Stimulated activated CD8-positive, alpha-beta memory T cell treated with anti-CD3 and anti-CD28 coated beads, Interleukin-4, amount 100 ng/mL, for 1 hour (primary cell): ENCODE results near the gene STAT6.
A peak's percentile ranks its signal among the peaks of the same experiment; 100 is the strongest.
"Not testable (repeated sequence)": the region's sequence is repeated elsewhere in the genome, so short reads cannot be mapped to it uniquely, and the experiment has no call there.

Source experiments
- DNase-seq, 2 donors: peaks; one replicate each; pipeline ENCODE4 v3.0.0-alpha.2; 2020; ENCODE audit warnings: low read depth in 2 of 2, low spot score in 1 of 2

Gene STAT6

DNA sequence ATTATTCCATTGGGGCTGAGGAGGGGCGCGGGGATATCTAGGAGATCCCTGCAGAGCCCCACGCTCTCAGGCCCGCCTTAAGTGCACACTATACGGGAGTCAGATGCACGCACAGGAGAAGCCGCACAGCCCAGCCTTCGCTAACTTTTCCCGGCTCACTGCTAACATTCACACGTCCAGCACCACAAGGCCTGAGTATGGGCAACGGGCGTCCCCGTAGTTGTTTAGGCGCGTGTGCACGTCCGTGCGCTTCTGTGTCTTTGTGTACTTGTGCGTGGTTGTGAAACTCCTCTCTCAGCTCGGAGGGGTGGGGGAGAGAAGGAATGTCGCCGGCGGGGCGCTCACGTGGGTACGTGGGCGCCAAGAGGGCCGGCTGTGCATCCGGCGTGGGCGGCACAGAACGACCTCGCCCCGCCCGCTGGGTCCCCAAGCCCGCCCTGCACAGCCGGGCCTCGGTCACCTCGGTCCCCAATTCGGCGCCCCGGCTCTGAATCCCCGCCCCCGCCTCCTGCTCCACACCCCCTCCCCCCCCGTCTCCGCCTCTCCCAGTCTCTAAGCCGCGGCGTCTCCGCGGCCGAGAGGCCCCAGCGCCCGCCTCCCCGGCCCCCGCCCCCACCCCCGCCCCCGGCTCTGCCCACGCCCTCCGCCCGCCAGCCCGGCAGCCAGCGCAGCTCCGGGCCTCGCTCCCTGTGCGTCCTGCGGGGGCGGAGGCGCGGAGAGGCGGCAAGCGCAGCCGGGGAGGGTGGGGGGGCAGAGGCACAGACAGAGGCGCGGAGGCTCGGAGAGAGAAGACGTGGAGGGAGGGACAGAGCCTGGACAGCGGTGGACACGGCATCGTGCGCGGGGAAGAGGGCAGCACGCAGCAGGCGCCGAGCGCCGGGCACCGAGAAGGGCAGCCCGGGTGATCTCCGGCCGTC lies 22.6 kb downstream of the STAT6 start, which contains the start of gene NAB2:
Gene NAB2, plus strand, starts transcription at position 761 of the 917 bp plus-strand sequence. CDS start 158 bp downstream, outside the sequence.
- peak; percentile 86 to 91 for DNase-seq

DNA sequence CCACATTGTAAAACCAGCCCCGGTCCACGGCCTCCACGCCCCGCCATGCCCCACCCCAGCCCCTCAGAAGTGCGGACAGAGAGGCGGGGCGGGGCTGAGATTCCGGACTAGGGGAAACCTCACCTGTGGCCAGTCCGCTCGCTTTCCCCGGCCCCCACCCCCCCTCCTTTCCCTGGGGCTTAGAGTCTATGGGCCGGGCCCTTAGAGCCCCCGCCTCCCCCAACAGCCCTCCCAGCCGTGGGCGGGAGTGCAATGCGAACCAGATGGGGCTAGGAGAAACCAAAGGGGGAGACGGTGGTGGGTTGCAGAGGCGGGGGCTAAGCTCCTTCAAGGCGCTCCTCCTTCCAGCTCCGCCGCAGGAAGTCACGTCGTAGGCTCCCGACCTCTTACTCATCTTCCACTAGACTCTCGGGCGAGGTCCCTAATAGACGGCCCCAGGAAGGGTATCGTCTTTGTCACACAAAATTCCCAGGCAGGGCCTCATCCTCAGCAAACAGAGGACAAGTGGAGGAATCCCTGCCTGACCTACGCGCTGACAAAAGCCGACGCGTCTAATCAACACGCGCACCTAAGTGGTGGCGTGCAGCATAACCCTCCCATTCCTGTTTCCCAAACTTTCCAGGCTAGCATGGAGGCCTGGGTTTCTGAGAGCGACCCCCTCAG lies 23.3 kb downstream of the STAT6 start:
- DNase-seq: peak in 1 of 2 donors; percentile 64

DNA sequence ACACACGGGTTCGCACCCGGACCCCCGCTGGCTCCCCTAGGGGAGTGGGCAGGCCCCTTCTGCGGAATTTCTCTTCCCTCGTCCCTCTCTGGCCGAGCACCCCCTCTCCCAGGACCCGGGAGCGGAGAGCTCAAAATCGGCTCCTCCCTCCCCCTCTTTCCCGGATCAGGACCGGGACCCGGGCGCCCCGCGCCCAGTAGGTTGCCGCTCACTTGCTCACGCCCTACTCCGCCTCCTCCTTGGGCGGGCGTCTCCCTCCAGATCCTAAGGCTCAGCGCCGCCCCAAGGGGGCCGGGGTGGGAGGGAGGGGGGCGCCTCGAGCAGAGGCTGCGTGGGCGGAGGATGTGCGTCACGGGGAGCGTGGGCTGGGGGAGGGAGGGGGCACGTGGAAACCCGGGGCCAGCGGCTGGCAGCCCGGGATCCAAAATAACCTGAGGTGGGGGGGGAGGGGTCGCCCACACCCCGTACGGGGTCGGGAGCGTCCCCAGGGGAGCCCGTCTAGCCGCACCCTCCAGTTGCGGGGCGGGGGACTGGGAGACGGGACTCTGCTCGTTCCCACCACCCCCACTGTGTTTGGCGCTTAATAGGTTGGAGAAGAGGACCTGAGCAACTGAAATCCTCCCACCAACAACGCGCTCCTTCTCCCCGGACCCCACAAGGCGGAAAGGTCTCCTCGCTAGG lies 24.0 kb downstream of the STAT6 start:
- DNase-seq: peak; percentile 90 to 91

DNA sequence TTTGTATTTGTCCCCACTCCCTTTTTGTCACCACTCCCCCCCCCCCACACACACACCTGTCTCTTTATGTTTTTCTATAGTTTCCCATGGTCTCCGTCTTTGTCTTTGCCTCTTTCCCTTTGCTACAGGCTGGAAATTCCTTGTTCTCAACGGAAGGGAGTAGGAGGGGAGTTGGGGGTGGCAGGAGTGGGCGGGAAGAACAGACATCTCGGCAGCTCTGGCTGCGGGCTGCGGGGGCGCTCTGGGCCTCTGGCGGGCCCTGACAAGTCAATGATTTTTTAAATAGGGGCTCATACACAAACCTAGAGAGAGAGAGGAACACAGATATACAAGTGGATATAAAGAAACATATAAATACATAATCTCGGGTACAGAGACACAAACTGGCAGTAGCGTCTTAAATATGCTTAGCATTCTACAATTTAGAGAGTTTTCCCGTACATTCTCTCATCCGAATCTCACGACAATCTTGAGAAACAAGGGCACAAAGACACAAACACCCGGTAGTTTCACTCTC lies 24.6 kb downstream of the STAT6 start:
- DNase-seq: no peak

DNA sequence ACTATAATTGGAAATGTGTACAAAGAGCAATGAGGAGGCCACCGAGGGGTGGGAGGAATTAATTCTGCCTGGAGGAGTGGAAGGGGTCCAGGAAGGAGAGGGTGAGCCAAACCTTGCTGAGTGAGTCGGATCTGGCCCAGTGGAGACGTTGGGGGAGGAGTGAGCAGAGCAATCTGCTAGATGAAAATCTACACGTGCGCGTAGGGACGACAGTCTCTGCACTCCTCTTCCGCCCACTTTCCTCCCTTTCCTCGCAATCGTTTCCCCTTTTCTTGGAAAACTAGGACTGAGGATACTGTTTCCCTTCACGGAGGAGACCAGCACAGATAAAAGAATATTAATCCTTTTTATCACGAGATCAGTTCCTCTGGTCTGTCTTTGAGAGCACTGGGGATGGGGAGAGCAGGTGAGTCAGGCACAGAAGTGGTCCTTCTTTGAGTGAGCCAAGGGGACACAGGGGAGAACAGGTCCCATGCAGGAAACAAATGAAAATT lies 25.1 kb downstream of the STAT6 start:
- no peak for DNase-seq

DNA sequence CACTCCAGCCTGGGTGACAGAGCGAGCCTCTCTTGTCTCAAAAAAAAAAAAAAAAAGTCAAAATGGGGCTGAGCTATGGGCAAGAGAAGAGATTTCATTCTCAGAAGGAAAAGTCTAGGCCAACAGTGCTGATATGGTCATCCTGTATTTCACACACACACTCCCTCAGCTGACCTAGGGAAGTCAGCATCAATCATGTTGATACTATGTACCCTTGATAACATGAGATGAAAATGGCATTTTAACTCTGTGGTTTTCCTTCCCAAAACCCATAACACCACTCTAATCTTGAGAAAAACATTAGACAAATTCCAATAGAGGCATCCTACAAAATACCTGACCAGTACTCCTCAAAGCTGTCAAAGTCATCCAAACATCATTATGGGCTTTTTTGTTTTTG lies 30.3 kb downstream of the STAT6 start:
- no peak for DNase-seq

DNA sequence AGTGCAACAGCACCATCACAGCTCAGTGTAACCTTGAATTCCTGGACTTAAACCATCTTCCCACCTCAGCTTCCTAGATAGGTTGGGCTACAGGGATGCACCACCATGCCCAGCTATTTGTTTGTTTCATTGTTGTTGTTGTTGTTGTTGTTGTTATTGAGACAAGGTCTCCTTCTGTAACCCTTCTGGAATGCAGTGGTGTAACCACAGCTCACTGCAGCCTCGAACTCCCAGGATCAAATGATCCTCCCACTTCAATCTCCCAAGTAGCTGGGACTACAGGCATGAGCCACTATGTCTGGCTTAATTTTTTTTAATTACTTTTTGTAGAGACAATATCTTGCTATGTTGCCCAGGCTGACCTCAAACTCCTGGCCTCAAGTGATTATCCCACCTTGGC lies 31.3 kb downstream of the STAT6 start:
- DNase-seq: no peak

DNA sequence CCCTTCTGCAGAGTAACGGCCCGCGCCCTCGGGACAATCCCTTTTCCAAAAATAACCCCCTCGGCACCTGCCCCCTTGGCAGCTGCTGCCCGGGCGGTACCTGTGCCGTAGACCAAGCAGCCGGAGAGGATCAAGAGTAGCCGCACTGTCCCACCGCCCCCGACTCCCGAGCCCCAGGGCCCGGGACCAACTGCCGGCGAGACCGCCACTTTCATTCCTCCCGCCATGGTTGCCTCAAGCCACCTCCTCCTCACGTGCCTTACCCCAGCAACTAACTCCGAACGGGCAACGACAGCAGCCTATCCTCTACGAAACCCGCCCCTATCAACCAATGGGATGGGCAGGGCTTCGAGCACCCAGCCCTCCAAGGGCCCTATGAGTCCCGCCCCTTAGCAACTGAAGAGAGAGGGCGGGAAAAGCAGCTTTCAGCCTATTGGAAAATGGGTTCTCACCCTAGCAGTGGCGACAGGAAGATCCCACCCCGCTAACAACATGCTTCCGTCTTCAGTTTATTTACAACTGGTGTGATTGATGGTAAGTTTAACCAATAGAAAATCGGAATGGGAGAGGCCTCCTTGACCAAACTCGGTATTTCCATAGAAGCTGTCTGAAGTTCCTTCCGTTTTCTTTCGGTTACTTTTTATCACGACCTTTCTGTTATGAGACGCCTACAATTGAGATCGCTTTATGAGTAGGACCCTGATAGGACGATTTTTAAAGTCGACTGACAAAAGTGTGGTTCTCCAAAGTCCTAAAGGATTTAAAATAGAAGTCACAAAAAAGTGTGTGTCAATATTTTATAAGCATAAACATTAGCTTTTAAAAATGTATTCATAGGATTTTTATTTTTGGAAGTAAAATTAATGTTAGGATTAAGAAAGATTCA lies 32.4 kb downstream of the STAT6 start, which contains the start of gene NEMP1:
Gene NEMP1, minus strand, starts transcription at position 273 of the 886 bp plus-strand sequence. Its CDS starts 46 bp downstream, at position 227.
- DNase-seq: peak; percentile 82 to 89

DNA sequence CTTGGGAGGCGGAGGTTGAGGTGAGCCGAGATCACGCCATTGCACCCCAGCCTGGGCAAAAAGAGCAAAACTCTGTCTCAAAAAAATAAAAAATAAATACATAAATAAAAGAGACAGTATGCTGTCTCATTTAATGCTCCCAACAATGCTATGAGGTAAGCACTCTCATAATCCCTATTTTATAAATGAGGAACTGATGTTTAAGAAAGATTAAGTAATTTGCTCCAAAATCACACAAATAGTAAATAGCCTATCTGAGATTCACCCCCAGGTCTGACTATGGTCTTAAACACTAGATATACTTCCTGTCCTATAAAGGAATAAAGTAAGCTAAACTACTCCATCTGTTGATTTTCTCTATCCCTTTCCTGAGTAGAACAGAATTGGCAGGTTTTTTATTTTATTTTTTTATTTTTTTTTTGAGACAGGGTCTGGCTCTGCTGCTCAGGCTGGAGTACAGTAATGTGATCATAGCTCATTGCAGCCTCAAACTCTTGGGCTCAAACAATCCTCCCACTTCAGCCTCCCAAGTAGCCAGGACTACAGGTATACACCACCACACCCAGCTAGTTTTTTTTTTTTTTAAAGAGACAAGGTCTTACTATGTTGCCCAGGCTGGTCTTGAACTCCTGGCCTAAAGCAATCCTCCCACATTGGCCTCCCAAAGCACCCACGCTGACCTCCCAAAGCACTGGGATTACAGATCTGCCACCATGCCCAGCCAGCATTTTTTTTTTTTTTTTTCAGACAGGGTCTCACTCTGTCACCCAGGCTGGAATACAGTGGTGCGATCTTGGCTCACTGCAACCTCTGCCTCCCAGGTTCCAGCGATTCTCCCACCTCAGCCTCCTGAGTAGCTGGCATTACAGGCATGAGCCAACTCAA lies 37.4 kb downstream of the STAT6 start:
- DNase-seq: not testable (repeated sequence)

DNA sequence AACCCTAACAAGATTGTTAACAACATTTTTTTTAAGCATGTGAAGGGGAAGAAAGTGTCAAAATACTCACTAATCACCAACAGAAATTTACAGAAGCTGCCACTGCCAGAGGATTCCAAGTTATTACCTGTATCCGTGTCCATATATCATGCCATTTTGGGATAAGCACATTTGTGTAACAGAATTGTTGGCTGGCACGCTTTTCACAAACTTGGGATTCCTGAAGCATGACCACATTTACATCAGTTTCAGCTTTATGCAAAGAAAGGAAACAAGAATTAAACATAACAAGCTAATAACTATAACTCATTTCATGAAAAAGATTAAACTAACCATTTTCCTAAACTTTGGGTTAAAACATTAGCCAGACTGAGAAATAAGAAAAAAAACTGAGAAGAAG lies 38.5 kb downstream of the STAT6 start:
- DNase-seq: no peak

DNA sequence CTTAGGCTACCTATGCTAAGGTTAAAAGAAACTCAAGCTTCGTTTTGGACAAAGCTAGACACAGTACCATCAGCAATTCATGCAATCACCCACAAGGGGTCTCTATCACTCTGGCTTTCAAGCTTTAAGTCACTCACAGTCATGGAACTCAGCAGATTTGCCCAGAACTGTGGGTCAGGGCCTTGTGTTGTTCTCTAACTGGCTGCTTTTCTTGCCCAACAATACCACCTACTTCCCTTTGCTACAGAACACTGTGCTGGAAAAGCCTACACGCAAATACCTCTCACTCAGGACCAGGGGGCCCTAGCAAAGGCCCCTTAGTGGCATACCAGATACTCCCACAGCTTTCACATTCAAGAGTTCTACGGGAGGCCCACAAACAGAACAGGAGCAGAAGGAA lies 41.6 kb downstream of the STAT6 start:
- DNase-seq: no peak

DNA sequence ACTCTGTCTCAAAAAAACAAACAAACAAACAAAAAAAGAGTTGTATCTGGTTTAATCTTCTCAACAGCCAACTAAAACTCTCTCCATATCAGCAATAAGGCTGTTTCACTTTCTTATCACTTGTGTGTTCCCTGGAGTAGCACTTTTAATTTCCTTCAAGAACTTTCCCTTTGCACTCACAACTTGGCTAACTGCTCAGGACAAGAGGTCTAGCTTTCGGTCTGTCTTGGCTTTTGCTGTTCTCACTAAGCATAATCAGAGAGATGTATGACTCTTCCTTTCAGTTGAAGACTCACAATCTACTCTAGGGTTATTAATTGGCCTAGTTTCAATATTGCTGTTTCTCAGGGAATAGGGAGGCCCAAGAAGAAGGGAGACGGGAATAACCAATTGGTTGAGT lies 44.9 kb downstream of the STAT6 start:
- DNase-seq: no peak

DNA sequence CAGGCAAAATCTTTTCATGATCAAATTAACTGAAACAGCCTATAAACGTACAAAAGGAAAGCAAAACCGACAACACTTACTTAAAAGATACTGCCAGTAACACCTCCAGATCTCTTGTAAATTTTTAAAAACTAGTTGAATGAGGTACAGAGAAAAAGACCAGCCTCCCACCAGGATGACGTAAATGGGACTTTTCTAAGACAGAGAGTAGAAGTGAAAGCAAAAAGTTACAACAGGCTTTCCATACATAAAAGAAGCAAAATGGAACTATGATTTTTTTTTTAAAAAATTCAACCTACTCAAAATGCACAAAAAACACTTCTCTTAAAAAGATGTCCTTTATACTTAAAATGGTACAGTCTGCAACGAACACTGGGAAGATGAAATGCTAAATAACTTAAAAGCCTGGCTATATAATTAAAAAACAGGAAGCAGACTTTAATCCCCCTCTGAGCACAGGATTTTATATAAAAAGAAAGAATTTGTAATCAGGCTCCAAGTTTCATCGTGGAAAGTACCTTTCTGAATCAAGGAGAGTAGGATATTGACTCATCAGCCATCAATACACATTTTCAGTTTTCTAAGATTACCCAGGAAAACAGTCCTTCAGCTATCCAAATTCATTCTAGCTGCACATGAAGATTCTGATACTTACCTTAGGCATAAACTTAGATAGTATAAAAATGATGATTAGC lies 47.0 kb downstream of the STAT6 start:
- no peak for DNase-seq

DNA sequence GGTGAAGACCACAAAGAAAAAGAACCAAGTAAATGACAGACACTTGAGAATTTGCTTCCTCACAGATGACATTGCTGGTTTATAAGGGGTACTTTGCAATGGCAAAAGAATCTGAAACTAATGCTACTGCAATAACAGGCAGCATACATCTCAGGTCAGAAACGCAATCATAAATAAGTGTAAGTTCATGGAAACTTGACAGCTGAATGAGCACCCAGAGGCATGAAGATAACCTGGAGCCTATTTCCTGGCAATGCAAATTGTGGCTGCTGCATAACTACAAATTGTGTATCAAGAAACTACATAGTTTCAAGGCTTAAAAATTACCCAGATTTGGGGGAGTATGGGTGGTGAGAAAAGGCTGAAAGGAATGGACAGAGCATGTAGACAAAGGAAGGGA lies 52.7 kb downstream of the STAT6 start:
- DNase-seq: no peak

DNA sequence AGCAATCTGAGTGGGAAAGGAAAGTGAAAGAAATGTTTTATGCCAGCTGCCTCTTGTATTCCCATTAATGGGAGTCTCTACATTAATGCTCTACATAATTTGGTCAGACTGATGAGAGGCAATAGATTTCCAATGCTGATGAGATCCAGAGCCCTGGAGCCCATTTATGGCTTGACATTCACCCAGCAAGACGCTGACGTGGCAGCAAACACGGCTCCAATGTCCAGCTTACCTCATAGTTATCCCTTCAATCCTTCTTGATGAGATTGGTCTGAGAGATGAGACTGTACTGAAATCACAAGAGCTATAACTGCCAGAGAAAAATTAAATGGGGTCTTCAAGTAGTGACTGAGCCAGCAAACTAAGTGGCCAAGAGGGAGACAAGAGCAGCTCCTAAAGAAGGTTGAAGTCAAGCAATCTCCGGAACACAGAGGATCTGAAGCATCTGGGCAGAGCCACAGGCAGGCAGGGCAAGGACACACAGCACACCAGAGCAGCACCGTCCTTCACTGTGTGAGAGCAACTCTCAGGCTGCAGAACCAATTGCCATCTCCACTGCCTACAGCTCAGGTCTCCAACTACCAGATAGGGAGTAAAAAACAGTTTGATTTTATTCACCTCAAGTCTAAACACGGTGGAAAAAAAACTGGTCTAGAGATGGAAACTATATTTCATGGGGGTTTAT lies 54.0 kb downstream of the STAT6 start:
- DNase-seq: no peak

DNA sequence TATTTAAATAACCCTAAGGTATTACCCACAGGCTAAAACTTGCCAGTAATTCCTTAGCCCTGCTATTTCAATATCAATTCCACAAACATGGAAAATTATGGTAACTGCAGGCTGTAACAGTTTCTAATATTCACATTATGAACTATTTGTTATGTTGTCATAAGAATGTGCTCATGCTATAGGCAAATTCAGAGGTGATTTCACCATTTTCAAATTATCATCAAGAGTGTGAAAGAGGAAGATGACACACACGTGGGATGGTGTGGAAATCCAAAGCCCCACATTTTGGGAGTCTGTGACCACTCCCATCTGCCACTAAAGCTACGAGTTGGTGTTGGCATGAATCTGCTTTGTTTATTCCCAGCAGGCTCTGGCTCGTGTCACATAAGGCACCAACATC lies 55.3 kb downstream of the STAT6 start:
- no peak for DNase-seq

DNA sequence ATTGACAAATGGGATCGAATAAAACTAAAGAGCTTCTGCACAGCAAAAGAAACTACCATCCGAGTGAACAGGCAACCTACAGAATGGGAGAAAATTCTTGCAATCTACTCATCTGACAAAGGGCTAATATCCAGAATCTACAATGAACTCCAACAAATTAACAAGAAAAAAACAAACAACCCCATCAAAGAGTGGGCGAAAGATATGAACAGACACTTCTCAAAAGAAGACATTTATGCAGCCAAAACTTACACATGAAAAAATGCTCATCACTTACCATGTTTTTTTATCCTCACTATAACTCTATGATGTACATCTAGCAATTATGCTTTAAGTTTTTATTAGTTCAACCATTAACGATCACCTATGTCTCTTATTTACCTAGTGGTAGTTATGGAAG lies 57.3 kb downstream of the STAT6 start:
- DNase-seq: not testable (repeated sequence)

DNA sequence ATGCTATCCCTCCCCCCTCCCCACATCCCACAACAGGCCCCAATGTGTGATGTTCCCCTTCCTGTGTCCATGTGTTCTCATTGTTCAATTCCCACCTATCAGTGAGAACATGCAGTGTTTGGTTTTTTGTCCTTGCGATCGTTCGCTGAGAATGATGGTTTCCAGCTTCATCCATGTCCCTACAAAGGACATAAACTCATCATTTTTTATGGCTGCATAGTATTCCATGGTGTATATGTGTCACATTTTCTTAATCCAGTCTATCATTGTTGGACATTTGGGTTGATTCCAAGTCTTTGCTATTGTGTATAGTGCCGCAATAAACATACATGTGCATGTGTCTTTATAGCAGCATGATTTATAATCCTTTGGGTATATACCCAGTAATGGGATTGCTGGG lies 58.0 kb downstream of the STAT6 start:
- not testable (repeated sequence) for DNase-seq
